ENCODE measurements around the gene RNF175.

- TF ChIP-seq, protein P1, sequence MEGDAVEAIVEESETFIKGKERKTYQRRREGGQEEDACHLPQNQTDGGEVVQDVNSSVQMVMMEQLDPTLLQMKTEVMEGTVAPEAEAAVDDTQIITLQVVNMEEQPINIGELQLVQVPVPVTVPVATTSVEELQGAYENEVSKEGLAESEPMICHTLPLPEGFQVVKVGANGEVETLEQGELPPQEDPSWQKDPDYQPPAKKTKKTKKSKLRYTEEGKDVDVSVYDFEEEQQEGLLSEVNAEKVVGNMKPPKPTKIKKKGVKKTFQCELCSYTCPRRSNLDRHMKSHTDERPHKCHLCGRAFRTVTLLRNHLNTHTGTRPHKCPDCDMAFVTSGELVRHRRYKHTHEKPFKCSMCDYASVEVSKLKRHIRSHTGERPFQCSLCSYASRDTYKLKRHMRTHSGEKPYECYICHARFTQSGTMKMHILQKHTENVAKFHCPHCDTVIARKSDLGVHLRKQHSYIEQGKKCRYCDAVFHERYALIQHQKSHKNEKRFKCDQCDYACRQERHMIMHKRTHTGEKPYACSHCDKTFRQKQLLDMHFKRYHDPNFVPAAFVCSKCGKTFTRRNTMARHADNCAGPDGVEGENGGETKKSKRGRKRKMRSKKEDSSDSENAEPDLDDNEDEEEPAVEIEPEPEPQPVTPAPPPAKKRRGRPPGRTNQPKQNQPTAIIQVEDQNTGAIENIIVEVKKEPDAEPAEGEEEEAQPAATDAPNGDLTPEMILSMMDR (IDR thresholded peaks at IDR 0.05; ENCODE audit: low read length): no peak
- TF ChIP-seq EZH2 (optimal IDR thresholded peaks at IDR 0.05; ENCODE audit: low read depth, low read length): no peak
Measured at GRCh38 chr4:153676984-153677383, 82.8 kb downstream of the RNF175 start.
